Stomach (tissue), 4 donors: Measurements from ENCODE around the gene SOX6.

Experiments used
- CTCF ChIP-seq, 7 experiments: fragments of 450-650 bp in 4 of 7; fragments of 200-600 bp in 3 of 7; sonication (generic) in 3 of 7; IDR thresholded peaks; one replicate each; pipeline ENCODE4 v1.5.1; 2016 to 2019; ENCODE audit warnings: antibody characterized with exemption in 7 of 7, control low read depth in 2 of 7, mild to moderate bottlenecking in 1 of 7
- POLR2A ChIP-seq, 4 donors: fragments of 450-650 bp; IDR thresholded peaks; one replicate each; pipeline ENCODE4 v1.6.1; 2016; ENCODE audit warnings: antibody characterized with exemption in 4 of 4, control low read depth in 2 of 4, mild to moderate bottlenecking in 1 of 4, moderate library complexity in 1 of 4
- POLR2AphosphoS5 ChIP-seq, 3 donors: sonication (generic); formaldehyde crosslinking; IDR thresholded peaks; one replicate each; pipeline ENCODE4 v1.6.1; 2016; ENCODE audit warnings: antibody characterized with exemption in 3 of 3

GRCh38 chr11:16310943-16311342 lies 45.4 kb downstream of the SOX6 start:
- TF ChIP-seq POLR2A (IDR thresholded peaks at IDR 0.05) (no peak), CTCF (IDR thresholded peaks at IDR 0.05) (no peak), POLR2AphosphoS5 (IDR thresholded peaks at IDR 0.05) (no peak)
